ENCODE data around the gene C2orf81.
"Not testable (repeated sequence)": the region's sequence is repeated elsewhere in the genome, so short reads cannot be mapped to it uniquely, and the experiment has no call there.

The C2orf81 gene

GRCh38 chr2:74454654-74455511, 33.5 kb upstream of the C2orf81 start, which contains the start of gene INO80B:
Gene INO80B (plus strand): TSS chr2:74455087. CDS start chr2:74455117, 30 bp downstream.
- H3K4me3 Mint-ChIP-seq: peak within 1 kb of the TSS; percentile 95
- peaks cover 55% of the 10 kb centered on the region for H3K4me1 Mint-ChIP-seq (ENCODE audit: low read depth)
- peaks cover 6% of the 10 kb centered on the region for H3K27me3 Mint-ChIP-seq
- H3K27ac Mint-ChIP-seq: peak within 1 kb of the TSS; percentile 89
- intact Hi-C loops (cut with micrococcal nuclease): loop anchor here (1.0 to 2.0 kb wide), 5 partner anchors 14 to 74 kb away; partner anchors contain the start of genes AUP1, C2orf81, HTRA2 and PCGF1
- peaks cover 44% of the 10 kb centered on the region for H3K36me3 Mint-ChIP-seq (ENCODE audit: low read depth)
- no peaks in the 10 kb centered on the region for H3K9me3 Mint-ChIP-seq

- intact Hi-C loops (cut with micrococcal nuclease): no loop called here
- H3K4me1 Mint-ChIP-seq (ENCODE audit: low read depth): peaks cover 20% of the 10 kb centered on the region
- H3K36me3 Mint-ChIP-seq (ENCODE audit: low read depth): peaks cover 10% of the 10 kb centered on the region
- H3K4me3 Mint-ChIP-seq: no peak overlapping the region
- H3K27me3 Mint-ChIP-seq: peaks cover 14% of the 10 kb centered on the region
- no peaks in the 10 kb centered on the region for H3K9me3 Mint-ChIP-seq
- no peak overlapping the region for H3K27ac Mint-ChIP-seq
These were observed 29.3 kb upstream of the C2orf81 start for GRCh38 chr2:74450570-74451190.

GRCh38 chr2:74448771-74449170, 27.4 kb upstream of the C2orf81 start:
- Mint-ChIP-seq H3K36me3 (ENCODE audit: low read depth) (no peaks in the 10 kb centered on the region), H3K27ac (no peak overlapping the region), H3K27me3 (peaks cover 32% of the 10 kb centered on the region), H3K9me3 (no peaks in the 10 kb centered on the region), H3K4me1 (ENCODE audit: low read depth) (peaks cover 15% of the 10 kb centered on the region), H3K4me3 (no peak overlapping the region)
- intact Hi-C loops (cut with micrococcal nuclease): no loop called here

GRCh38 chr2:74447230-74447999, 26.0 kb upstream of the C2orf81 start:
- peaks cover 41% of the 10 kb centered on the region for H3K27me3 Mint-ChIP-seq
- H3K4me3 Mint-ChIP-seq: no peak overlapping the region
- no peaks in the 10 kb centered on the region for H3K36me3 Mint-ChIP-seq (ENCODE audit: low read depth)
- peaks cover 14% of the 10 kb centered on the region for H3K4me1 Mint-ChIP-seq (ENCODE audit: low read depth)
- no peak overlapping the region for H3K27ac Mint-ChIP-seq
- intact Hi-C loops (cut with micrococcal nuclease): no loop called here
- H3K9me3 Mint-ChIP-seq: no peaks in the 10 kb centered on the region

GRCh38 chr2:74444498-74445318, 23.3 kb upstream of the C2orf81 start:
- H3K36me3 Mint-ChIP-seq (ENCODE audit: low read depth): peaks cover 6% of the 10 kb centered on the region
- H3K27me3 Mint-ChIP-seq: peaks cover 62% of the 10 kb centered on the region
- H3K4me1 Mint-ChIP-seq (ENCODE audit: low read depth): peaks cover 38% of the 10 kb centered on the region

GRCh38 chr2:74442483-74443297, 21.3 kb upstream of the C2orf81 start:
- intact Hi-C loops (cut with micrococcal nuclease); H3K27ac Mint-ChIP-seq: not testable (repeated sequence)
- H3K27me3 Mint-ChIP-seq: peaks cover 73% of the 10 kb centered on the region

More at GRCh38 chr2:74444498-74445318, 23.3 kb upstream of the C2orf81 start:
- Mint-ChIP-seq H3K4me3 (no peak overlapping the region), H3K27ac (no peak overlapping the region), H3K9me3 (no peaks in the 10 kb centered on the region)
- intact Hi-C loops (cut with micrococcal nuclease): no loop called here

GRCh38 chr2:74441690-74442482, 20.5 kb upstream of the C2orf81 start, which contains the start of gene RTKN:
Gene RTKN (minus strand): TSS chr2:74441937. CDS start chr2:74441816, 121 bp downstream.
- peaks cover 65% of the 10 kb centered on the region for H3K4me1 Mint-ChIP-seq (ENCODE audit: low read depth)
- peaks cover 69% of the 10 kb centered on the region for H3K27me3 Mint-ChIP-seq
- H3K4me3 Mint-ChIP-seq: peak within 1 kb of the TSS; percentile 62
- H3K9me3 Mint-ChIP-seq: no peaks in the 10 kb centered on the region
- peak within 1 kb of the TSS; percentile 61 for H3K27ac Mint-ChIP-seq
- intact Hi-C loops (cut with micrococcal nuclease): loop anchor here (2.0 kb wide), 1 partner anchor 13 kb away; the partner anchor contains the start of gene INO80B
- peaks cover 6% of the 10 kb centered on the region for H3K36me3 Mint-ChIP-seq (ENCODE audit: low read depth)

More at GRCh38 chr2:74442483-74443297, 21.3 kb upstream of the C2orf81 start:
- H3K36me3 Mint-ChIP-seq (ENCODE audit: low read depth); H3K9me3 Mint-ChIP-seq; H3K4me3 Mint-ChIP-seq: not testable (repeated sequence)
- H3K4me1 Mint-ChIP-seq (ENCODE audit: low read depth): peaks cover 57% of the 10 kb centered on the region

GRCh38 chr2:74441170-74441689, 19.8 kb upstream of the C2orf81 start:
- Mint-ChIP-seq H3K27me3 (peaks cover 65% of the 10 kb centered on the region), H3K4me3 (peak overlapping the region; percentile 62), H3K27ac (peak overlapping the region; percentile 61), H3K36me3 (ENCODE audit: low read depth) (peaks cover 6% of the 10 kb centered on the region), H3K4me1 (ENCODE audit: low read depth) (peaks cover 71% of the 10 kb centered on the region), H3K9me3 (no peaks in the 10 kb centered on the region)
- intact Hi-C loops (cut with micrococcal nuclease): loop anchor here (2.0 kb wide), 1 partner anchor 14 kb away; the partner anchor contains the start of gene INO80B

- peak overlapping the region; percentile 62 for H3K4me3 Mint-ChIP-seq
- H3K27me3 Mint-ChIP-seq: peaks cover 63% of the 10 kb centered on the region
- intact Hi-C loops (cut with micrococcal nuclease): loop anchor here (2.0 kb wide), 1 partner anchor 14 kb away; the partner anchor contains the start of gene INO80B
- H3K27ac Mint-ChIP-seq: peak overlapping the region; percentile 61
- H3K9me3 Mint-ChIP-seq: no peaks in the 10 kb centered on the region
- peaks cover 77% of the 10 kb centered on the region for H3K4me1 Mint-ChIP-seq (ENCODE audit: low read depth)
- H3K36me3 Mint-ChIP-seq (ENCODE audit: low read depth): peaks cover 6% of the 10 kb centered on the region
These were observed 19.2 kb upstream of the C2orf81 start for GRCh38 chr2:74440378-74441169.

- Mint-ChIP-seq H3K27ac (peak overlapping the region; percentile 61), H3K27me3 (peaks cover 58% of the 10 kb centered on the region), H3K9me3 (no peaks in the 10 kb centered on the region), H3K4me1 (ENCODE audit: low read depth) (peaks cover 79% of the 10 kb centered on the region), H3K36me3 (ENCODE audit: low read depth) (peaks cover 6% of the 10 kb centered on the region), H3K4me3 (peak overlapping the region; percentile 62)
- intact Hi-C loops (cut with micrococcal nuclease): loop anchor here (2.0 kb wide), 1 partner anchor 15 kb away; the partner anchor contains the start of gene INO80B
These were observed 18.5 kb upstream of the C2orf81 start for GRCh38 chr2:74439803-74440377.

Measured in dendritic cell treated with granulocyte-macrophage colony-stimulating factor and Interleukin-4, amounts not matched to agents 40 ng/mL and 50 ng/mL, for 4 days (primary cell).